ENCODE results near the gene ALAD. TPM values are rescaled to one million over a fixed set of nuclear protein-coding genes. Genes with fewer than 3 reads are reported as not detected.

ALAD gene
- total and polyA plus RNA-seq, 8 donors = 36.8 to 50.7 (median 44.7) TPM

- intact Hi-C loops (cut with DNase I) = no loop called here
- no peaks in the 10 kb centered on the region for H3K27me3 ChIP-seq
- DNase-seq (no peak), ATAC-seq (no peak)
- H3K4me3 ChIP-seq = no peak overlapping the region
- peaks cover 0 to 5% of the 10 kb centered on the region in 2 donors for H3K4me1 ChIP-seq
- TF ChIP-seq CTCF (IDR thresholded peaks at IDR 0.05) = no peak
- H3K36me3 ChIP-seq = no peaks in the 10 kb centered on the region
- no peaks in the 10 kb centered on the region for H3K9me3 ChIP-seq
- H3K27ac ChIP-seq = no peak overlapping the region
Observed at GRCh38 chr9:113360242-113360842, 40.7 kb downstream of the ALAD start.

DNA sequence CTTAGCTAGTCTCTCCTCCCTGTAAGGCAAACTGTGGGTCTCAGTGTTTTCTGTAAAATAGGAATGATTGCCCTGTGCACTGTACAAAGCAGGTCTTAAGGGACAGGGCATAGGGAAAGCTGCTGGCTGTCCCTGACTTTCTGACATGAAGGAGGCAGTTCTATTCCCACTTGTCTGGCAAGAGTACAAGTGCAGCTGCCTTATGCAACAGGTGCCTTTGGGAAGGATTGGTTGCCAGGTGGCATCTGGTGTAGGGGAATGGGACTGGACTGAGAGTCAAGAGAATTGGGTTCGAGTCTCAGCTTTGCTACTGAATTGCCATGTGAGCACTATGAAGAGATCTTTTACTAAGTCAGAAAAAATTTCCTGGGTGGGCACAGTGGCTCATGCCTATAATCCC lies 41.7 kb downstream of the ALAD start:
- Histone ChIP-seq H3K36me3 (no peaks in the 10 kb centered on the region), H3K4me3 (no peak overlapping the region), H3K9me3 (no peaks in the 10 kb centered on the region), H3K27ac (no peak overlapping the region), H3K27me3 (no peaks in the 10 kb centered on the region), H3K4me1 (no peaks in the 10 kb centered on the region)
- no peak for DNase-seq
- no peak for ATAC-seq
- intact Hi-C loops (cut with DNase I) = no loop called here
- TF ChIP-seq CTCF (IDR thresholded peaks at IDR 0.05) = no peak

GRCh38 chr9:113356686-113357292 lies 44.3 kb downstream of the ALAD start:
- Histone ChIP-seq H3K4me3 (no peak overlapping the region), H3K27me3 (peaks cover 0 to 6% of the 10 kb centered on the region in 2 donors), H3K27ac (no peak overlapping the region), H3K4me1 (no peaks in the 10 kb centered on the region), H3K36me3 (no peaks in the 10 kb centered on the region), H3K9me3 (no peaks in the 10 kb centered on the region)
- no peak for TF ChIP-seq CTCF (IDR thresholded peaks at IDR 0.05)
- intact Hi-C loops (cut with DNase I) = no loop called here
- no peak for ATAC-seq
- DNase-seq = no peak

DNA sequence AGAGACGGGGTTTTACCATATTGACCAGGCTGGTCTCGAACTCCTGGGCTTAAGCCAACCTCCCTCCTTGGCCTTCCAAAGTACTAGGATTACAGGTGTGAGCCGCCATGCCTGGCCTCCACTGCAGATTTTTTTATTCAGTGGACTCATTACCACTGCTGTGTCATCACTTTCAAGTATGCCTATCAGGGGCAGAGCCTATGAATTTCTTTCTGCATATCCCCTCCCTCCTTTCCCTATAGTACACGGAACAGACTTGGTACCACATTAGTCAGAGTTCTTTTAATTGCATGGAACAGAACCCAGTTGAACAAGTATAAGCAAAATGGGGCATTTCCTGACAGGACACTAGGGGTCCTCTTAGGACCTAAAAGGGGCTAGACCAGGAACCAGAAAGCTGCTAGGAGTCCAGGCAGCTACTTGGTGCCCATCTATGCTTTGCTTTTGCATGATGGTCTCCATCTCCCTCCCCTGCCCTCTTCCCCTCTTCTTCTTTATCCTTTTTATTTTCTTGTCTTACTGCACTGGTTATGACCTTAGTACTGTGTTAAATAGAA lies 46.0 kb downstream of the ALAD start:
- H3K9me3 ChIP-seq = no peaks in the 10 kb centered on the region
- no peak overlapping the region for H3K27ac ChIP-seq
- TF ChIP-seq CTCF (IDR thresholded peaks at IDR 0.05) = no peak
- peaks cover 7 to 19% of the 10 kb centered on the region in 2 donors for H3K27me3 ChIP-seq
- H3K4me3 ChIP-seq = no peak overlapping the region
- intact Hi-C loops (cut with DNase I) = no loop called here
- DNase-seq (no peak), ATAC-seq (no peak)
- H3K36me3 ChIP-seq = no peaks in the 10 kb centered on the region
- peaks cover 4 to 12% of the 10 kb centered on the region in 2 donors for H3K4me1 ChIP-seq

- no peak for TF ChIP-seq CTCF (IDR thresholded peaks at IDR 0.05)
Observed at GRCh38 chr9:113352411-113352810, 48.7 kb downstream of the ALAD start.

More at GRCh38 chr9:113352411-113352810, 48.7 kb downstream of the ALAD start:
- intact Hi-C loops (cut with DNase I) = no loop called here
- no peak for DNase-seq
- Histone ChIP-seq H3K9me3 (no peaks in the 10 kb centered on the region), H3K27ac (no peak overlapping the region), H3K27me3 (peaks cover 12 to 34% of the 10 kb centered on the region in 2 donors), H3K4me3 (no peak overlapping the region), H3K4me1 (peaks cover 6 to 24% of the 10 kb centered on the region in 2 donors), H3K36me3 (no peaks in the 10 kb centered on the region)
- no peak for ATAC-seq
